ENCODE data around the gene HIF1A. TPM values are rescaled to one million over a fixed set of nuclear protein-coding genes. Genes with fewer than 3 reads are reported as not detected.
"Not testable (repeated sequence)": the region's sequence is repeated elsewhere in the genome, so short reads cannot be mapped to it uniquely, and the experiment has no call there.

HIF1A gene
- 73.2 TPM for total RNA-seq
- long read RNA-seq, transcript HIF1A-202 (15 exons, 3,919 nt), result major isoform, 24 of 55 reads
- long read RNA-seq, transcript HIF1A-203 (15 exons, 3,922 nt), result minor isoform, 6 of 55 reads
- long read RNA-seq, partial matches to known transcripts, result 19 of 55 reads
- long read RNA-seq, other reads (novel, unspliced or antisense), result 6 of 55 reads

GRCh38 chr14:61694830-61695694, at the start of gene HIF1A:
Gene HIF1A, plus strand, starts transcription at chr14:61695513. Its CDS starts 292 bp downstream, at chr14:61695805.
- intact Hi-C loops (cut with DNase I), result loop anchor here (5.0 to 10.0 kb wide), 3 partner anchors 57 to 223 kb away; no protein-coding TSS in a partner anchor
- DNase-seq (ENCODE audit: low spot score), result peak; percentile 98

DNA sequence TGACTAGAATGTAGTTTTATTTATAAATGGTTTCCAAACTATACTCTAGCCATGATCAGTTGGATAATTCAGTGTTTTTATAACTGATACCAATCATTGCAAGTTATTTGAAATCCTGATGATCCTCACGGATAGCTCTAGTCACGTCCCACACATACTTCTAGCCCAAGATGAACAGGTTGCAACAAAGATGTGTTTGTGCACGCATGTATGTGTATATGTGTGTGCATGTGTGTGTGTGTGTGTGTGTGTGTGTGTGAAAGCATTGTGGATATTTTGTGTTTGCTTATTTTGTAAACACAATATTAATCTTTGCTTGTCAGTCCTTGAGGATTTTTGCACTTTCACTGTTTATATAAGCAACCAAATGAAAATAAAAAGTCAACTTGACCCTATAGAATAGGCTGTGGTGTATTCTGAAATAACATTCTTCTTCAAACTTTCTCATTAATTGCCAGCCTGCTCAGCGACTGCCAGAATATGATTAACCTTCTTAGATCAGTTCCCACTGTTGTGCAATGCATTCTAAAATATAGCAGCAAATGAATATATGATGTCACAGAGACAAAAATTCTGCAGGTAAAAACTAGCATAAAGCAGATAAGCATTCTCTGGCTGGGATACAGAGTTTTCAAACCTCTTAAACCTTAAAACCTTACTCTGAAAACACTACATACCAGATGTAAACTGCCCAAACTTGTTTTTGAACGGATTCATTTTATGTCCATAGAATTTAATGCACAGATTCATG, 48.8 kb upstream of the HIF1A start:
- intact Hi-C loops (cut with DNase I), result no loop called here
- DNase-seq (ENCODE audit: low spot score), result no peak

DNA sequence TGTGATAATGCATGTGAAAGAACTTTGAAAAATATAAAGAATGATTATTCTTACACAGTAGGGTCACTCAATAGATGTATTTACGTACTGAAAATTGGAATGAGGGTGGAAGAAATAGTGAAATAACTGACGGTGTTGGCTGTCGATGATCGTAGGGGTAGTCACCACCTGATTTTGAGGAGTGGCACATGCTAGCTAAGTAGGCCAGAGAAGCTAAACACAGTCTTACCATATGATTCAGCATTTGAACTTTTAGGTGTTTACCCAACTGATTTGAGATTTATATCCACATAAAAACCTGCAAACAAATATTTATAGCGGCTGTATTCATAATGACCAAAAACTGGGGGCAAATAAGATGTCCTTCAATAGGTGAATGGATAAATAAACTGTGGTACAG, 47.6 kb upstream of the HIF1A start:
- intact Hi-C loops (cut with DNase I), result no loop called here
- no peak for DNase-seq (ENCODE audit: low spot score)

- intact Hi-C loops (cut with DNase I), result no loop called here
- DNase-seq (ENCODE audit: low spot score), result no peak
Observed at GRCh38 chr14:61648377-61648776, 46.9 kb upstream of the HIF1A start.

DNA sequence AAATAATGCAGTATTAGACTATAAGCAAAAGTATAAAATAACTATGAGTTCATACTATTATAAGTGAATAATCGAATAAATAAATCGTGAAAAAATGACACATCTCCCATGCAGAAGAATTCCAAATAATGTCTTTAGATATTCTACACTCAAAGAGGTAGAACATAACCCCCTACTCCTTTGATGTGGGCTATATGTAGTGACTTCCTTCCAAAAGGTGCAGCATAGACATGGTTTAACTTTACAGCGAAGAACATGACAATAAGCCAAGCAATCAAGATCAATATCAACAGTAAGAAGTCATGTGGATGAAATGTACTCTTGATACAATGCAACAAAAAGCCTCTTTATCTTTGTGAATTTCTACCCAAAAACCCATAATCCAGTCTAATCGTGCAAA, 46.0 kb upstream of the HIF1A start:
- no peak for DNase-seq (ENCODE audit: low spot score)
- intact Hi-C loops (cut with DNase I), result no loop called here

- no peak for DNase-seq (ENCODE audit: low spot score)
- intact Hi-C loops (cut with DNase I), result no loop called here
Observed at GRCh38 chr14:61651355-61651754, 44.0 kb upstream of the HIF1A start.

DNA sequence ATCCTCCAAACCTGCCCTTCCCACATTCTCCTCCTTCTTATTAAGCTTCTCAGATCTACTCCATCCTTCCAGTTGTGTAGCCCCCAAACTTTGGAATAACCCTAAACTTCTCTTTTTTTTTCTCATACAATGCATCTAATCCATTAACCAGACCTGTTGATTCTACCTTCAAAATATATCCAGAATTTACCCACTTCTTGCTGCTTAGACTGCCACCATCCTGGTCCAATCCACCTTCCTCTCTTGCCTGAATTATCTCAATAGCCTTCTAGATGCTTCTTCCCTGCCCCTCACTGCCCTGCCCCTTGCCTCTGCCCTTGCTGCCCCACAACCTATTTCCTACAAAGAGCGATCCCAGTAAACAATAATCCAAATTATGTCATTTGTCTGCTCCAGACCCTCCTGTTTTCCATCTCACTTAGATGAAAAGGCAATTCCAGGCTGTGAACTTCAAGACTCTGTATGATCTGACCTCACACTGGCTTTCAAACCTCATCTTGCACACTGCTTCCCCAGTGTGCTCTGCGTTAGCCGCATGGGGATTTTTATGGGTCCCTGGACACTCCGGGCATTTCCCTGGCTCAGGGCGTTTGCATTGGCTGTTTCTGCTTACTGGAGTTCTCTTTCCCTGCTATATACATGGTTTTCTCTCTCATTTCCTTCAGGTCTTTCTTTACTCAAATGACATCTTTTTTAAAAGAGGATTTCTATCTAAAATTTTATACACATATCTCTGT, 42.6 kb upstream of the HIF1A start:
- no peak for DNase-seq (ENCODE audit: low spot score)
- intact Hi-C loops (cut with DNase I), result no loop called here

GRCh38 chr14:61653507-61653906, 41.8 kb upstream of the HIF1A start:
- no peak for DNase-seq (ENCODE audit: low spot score)
- intact Hi-C loops (cut with DNase I), result no loop called here

GRCh38 chr14:61654026-61654425, 41.3 kb upstream of the HIF1A start:
- no peak for DNase-seq (ENCODE audit: low spot score)
- intact Hi-C loops (cut with DNase I), result no loop called here

GRCh38 chr14:61655777-61656176, 39.5 kb upstream of the HIF1A start:
- intact Hi-C loops (cut with DNase I), result no loop called here
- DNase-seq (ENCODE audit: low spot score), result no peak

- no peak for DNase-seq (ENCODE audit: low spot score)
- intact Hi-C loops (cut with DNase I), result no loop called here
Observed at GRCh38 chr14:61656341-61656740, 39.0 kb upstream of the HIF1A start.

- intact Hi-C loops (cut with DNase I); DNase-seq (ENCODE audit: low spot score): not testable (repeated sequence)
Observed at GRCh38 chr14:61658111-61658510, 37.2 kb upstream of the HIF1A start.

DNA sequence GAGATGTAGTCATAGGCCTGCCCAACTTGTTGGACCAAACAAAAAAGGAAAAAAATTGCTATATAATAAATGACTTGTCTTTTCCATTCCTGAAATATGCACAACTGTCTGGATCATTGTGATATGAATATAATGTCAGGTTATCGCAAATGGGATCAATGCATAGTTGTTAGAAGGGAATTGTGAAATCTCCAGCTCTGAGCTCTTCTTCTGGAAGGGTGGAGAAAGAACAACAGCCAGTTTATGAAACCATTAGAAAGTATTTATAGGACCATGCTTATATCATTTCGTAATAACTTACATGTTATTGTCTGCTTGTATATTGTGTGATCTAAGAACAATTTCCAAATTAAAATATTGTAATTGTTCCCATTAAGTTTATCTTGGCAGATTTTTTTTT, 35.7 kb upstream of the HIF1A start:
- intact Hi-C loops (cut with DNase I), result no loop called here
- no peak for DNase-seq (ENCODE audit: low spot score)

GRCh38 chr14:61661471-61662400, 33.6 kb upstream of the HIF1A start:
- intact Hi-C loops (cut with DNase I), result no loop called here
- DNase-seq (ENCODE audit: low spot score), result no peak

GRCh38 chr14:61662437-61663311, 32.6 kb upstream of the HIF1A start:
- intact Hi-C loops (cut with DNase I), result no loop called here
- DNase-seq (ENCODE audit: low spot score), result no peak

DNA sequence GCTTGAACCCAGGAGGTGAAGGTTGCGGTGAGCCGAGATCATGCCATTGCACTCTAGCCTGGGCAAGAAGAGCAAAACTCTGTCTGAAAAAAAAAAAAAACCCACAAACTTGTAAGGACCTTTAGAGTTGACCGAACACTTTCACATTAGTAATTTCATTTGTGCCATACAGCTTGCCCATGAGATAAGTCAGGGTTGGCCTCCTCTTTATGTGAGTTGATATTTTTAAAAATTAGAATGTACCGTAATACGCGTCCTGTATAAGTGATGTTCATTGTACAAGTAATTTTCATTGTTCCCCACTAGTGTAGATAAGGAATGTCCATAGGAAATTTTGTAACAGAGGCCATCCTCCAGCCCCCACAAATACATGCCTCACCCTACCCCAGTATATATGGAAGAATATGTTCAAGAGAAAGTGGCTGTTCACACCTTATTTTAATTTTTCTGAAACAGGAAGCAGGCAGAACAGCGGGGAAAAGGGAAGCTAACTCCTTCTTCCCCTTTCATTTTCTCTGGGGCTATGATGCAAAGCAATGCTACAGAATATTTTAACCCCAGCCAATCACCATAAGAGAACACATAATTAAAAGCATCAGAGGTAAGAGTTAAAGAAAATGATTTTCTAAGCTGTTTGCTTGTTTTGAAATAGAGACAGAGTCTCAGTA, 31.9 kb upstream of the HIF1A start:
- intact Hi-C loops (cut with DNase I), result no loop called here
- no peak for DNase-seq (ENCODE audit: low spot score)

GRCh38 chr14:61668282-61668681, 27.0 kb upstream of the HIF1A start:
- intact Hi-C loops (cut with DNase I), result no loop called here

More at GRCh38 chr14:61668282-61668681, 27.0 kb upstream of the HIF1A start:
- DNase-seq (ENCODE audit: low spot score), result no peak
